Right forelimb (tissue), 1 donor: ENCODE measurements around the gene ULK4.

Experiments
- DNase-seq: peaks from one replicate; pipeline ENCODE4 v3.0.0-alpha.2; 2018

The ULK4 gene

GRCh38 chr3:41627477-41628087 lies 334.3 kb downstream of the ULK4 start:
- DNase-seq, result no peak

- DNase-seq, result no peak
Observed at GRCh38 chr3:41612853-41613252, 349.1 kb downstream of the ULK4 start.

GRCh38 chr3:41611008-41611407 lies 350.9 kb downstream of the ULK4 start:
- no peak for DNase-seq

- no peak for DNase-seq
Observed at GRCh38 chr3:41608347-41608746, 353.6 kb downstream of the ULK4 start.

- DNase-seq, result no peak
Observed at GRCh38 chr3:41603807-41604206, 358.1 kb downstream of the ULK4 start.

- no peak for DNase-seq
Observed at GRCh38 chr3:41602121-41602520, 359.8 kb downstream of the ULK4 start.

GRCh38 chr3:41601404-41601987 lies 360.4 kb downstream of the ULK4 start:
- no peak for DNase-seq

- DNase-seq, result no peak
Observed at GRCh38 chr3:41600616-41601015, 361.3 kb downstream of the ULK4 start.

- DNase-seq, result no peak
Observed at GRCh38 chr3:41599127-41599484, 362.8 kb downstream of the ULK4 start.

- DNase-seq, result no peak
Observed at GRCh38 chr3:41598402-41599126, 363.3 kb downstream of the ULK4 start.

GRCh38 chr3:41593774-41594173 lies 368.1 kb downstream of the ULK4 start:
- no peak for DNase-seq

- DNase-seq, result no peak
Observed at GRCh38 chr3:41592753-41593510, 369.0 kb downstream of the ULK4 start.

GRCh38 chr3:41583014-41583413 lies 378.9 kb downstream of the ULK4 start:
- DNase-seq, result no peak

- no peak for DNase-seq
Observed at GRCh38 chr3:41581700-41582099, 380.2 kb downstream of the ULK4 start.

- DNase-seq, result no peak
Observed at GRCh38 chr3:41580274-41580959, 381.5 kb downstream of the ULK4 start.

GRCh38 chr3:41579861-41580260 lies 382.0 kb downstream of the ULK4 start:
- no peak for DNase-seq

GRCh38 chr3:41578798-41579197 lies 383.1 kb downstream of the ULK4 start:
- no peak for DNase-seq

- DNase-seq, result no peak
Observed at GRCh38 chr3:41575724-41576123, 386.2 kb downstream of the ULK4 start.

GRCh38 chr3:41574900-41575299 lies 387.0 kb downstream of the ULK4 start:
- no peak for DNase-seq

- DNase-seq, result no peak
Observed at GRCh38 chr3:41573591-41573990, 388.3 kb downstream of the ULK4 start.

GRCh38 chr3:41572092-41572491 lies 389.8 kb downstream of the ULK4 start:
- no peak for DNase-seq

GRCh38 chr3:41569632-41570305 lies 392.1 kb downstream of the ULK4 start:
- no peak for DNase-seq
